Retinal pigment epithelial cell (primary cell): Measurements from ENCODE around the gene ANKS1B.
"Not testable (repeated sequence)": the region's sequence is repeated elsewhere in the genome, so short reads cannot be mapped to it uniquely, and the experiment has no call there.

Experiments
- DNase-seq: peaks from one replicate; pipeline ENCODE4 v3.0.0-alpha.2; 2010; ENCODE audit warnings: low read depth
- H3K4me3 ChIP-seq: 2 replicates; pipeline ENCODE4 v1.5.1; 2011; ENCODE audit warnings: mild to moderate bottlenecking, low read length, control low read depth, moderate library complexity
- CTCF ChIP-seq: conservative IDR thresholded peaks from 2 replicates; pipeline ENCODE4 v1.5.1; 2011; ENCODE audit warnings: low read depth, low read length, control low read depth, inconsistent platforms

Gene ANKS1B

GRCh38 chr12:99334285-99335056 lies 650.3 kb downstream of the ANKS1B start:
- no peak for TF ChIP-seq CTCF
- DNase-seq: no peak
- H3K4me3 ChIP-seq: no peak overlapping the region

- DNase-seq: no peak
- no peak for TF ChIP-seq CTCF
- no peak overlapping the region for H3K4me3 ChIP-seq
Measured at GRCh38 chr12:99332936-99333591, 651.7 kb downstream of the ANKS1B start.

- no peak overlapping the region for H3K4me3 ChIP-seq
- TF ChIP-seq CTCF: no peak
- no peak for DNase-seq
Measured at GRCh38 chr12:99330216-99330615, 654.5 kb downstream of the ANKS1B start.

GRCh38 chr12:99321210-99321609 lies 663.5 kb downstream of the ANKS1B start:
- not testable (repeated sequence) for DNase-seq, H3K4me3 ChIP-seq

GRCh38 chr12:99311373-99311772 lies 673.4 kb downstream of the ANKS1B start:
- TF ChIP-seq CTCF: no peak
- H3K4me3 ChIP-seq: no peak overlapping the region
- no peak for DNase-seq

- no peak for TF ChIP-seq CTCF
- no peak for DNase-seq
- H3K4me3 ChIP-seq: no peak overlapping the region
Measured at GRCh38 chr12:99309812-99310211, 674.9 kb downstream of the ANKS1B start.

- H3K4me3 ChIP-seq: no peak overlapping the region
- no peak for TF ChIP-seq CTCF
- peak; percentile 15 for DNase-seq
Measured at GRCh38 chr12:99302874-99303273, 681.9 kb downstream of the ANKS1B start.
